ENCODE results near the gene SDHA.

- no peak for TF ChIP-seq PHF8 (conservative IDR thresholded peaks at IDR 0.05; ENCODE audit: low read depth, low read length)
- TF ChIP-seq YY1 (IDR thresholded peaks at IDR 0.05; ENCODE audit: low read depth, low read length) = no peak
- TF ChIP-seq POLR2A (IDR thresholded peaks at IDR 0.05; ENCODE audit: control extremely low read depth in 1 of 2, low read depth in 2 of 2, low read length in 2 of 2) = no peak
- no peak for TF ChIP-seq BCL11A (IDR thresholded peaks at IDR 0.05; ENCODE audit: low read depth in 2 of 2, low read length in 2 of 2)
- no peak for TF ChIP-seq ATF2 (IDR thresholded peaks at IDR 0.05; ENCODE audit: low read length)
Measured at GRCh38 chr5:189976-190365, 28.1 kb upstream of the SDHA start.
